Activated CD4-positive, alpha-beta T cell treated with anti-CD3 and anti-CD28 coated beads for 48 hours (primary cell): ENCODE measurements around the gene TICRR.
A peak's percentile ranks its signal among the peaks of the same experiment; 100 is the strongest.
"Not testable (repeated sequence)": the region's sequence is repeated elsewhere in the genome, so short reads cannot be mapped to it uniquely, and the experiment has no call there.

ENCODE experiments used
- DNase-seq: peaks from one replicate; pipeline ENCODE4 v3.0.0-alpha.2; 2020

Gene TICRR

GRCh38 chr15:89575656-89576416 is 567 bp downstream of the TICRR start:
- DNase-seq = peak; percentile 46

GRCh38 chr15:89576417-89576773 is 1.1 kb downstream of the TICRR start:
- DNase-seq = no peak

- no peak for DNase-seq
Measured at GRCh38 chr15:89577776-89578115, 2.5 kb downstream of the TICRR start.

GRCh38 chr15:89578146-89578545 is 2.9 kb downstream of the TICRR start:
- no peak for DNase-seq

- not testable (repeated sequence) for DNase-seq
Measured at GRCh38 chr15:89580747-89581146, 5.5 kb downstream of the TICRR start.

GRCh38 chr15:89586651-89587050 is 11.4 kb downstream of the TICRR start:
- no peak for DNase-seq

- DNase-seq = no peak
Measured at GRCh38 chr15:89587955-89588354, 12.7 kb downstream of the TICRR start.

GRCh38 chr15:89591834-89592233 is 16.6 kb downstream of the TICRR start:
- no peak for DNase-seq

GRCh38 chr15:89593018-89593417 is 17.7 kb downstream of the TICRR start:
- DNase-seq = no peak

- DNase-seq = no peak
Measured at GRCh38 chr15:89599021-89599420, 23.8 kb downstream of the TICRR start.

GRCh38 chr15:89611317-89611716 is 36.0 kb downstream of the TICRR start:
- no peak for DNase-seq

- DNase-seq = no peak
Measured at GRCh38 chr15:89613031-89613430, 37.8 kb downstream of the TICRR start.

- no peak for DNase-seq
Measured at GRCh38 chr15:89614164-89614563, 38.9 kb downstream of the TICRR start.

GRCh38 chr15:89615135-89615534 is 39.9 kb downstream of the TICRR start:
- DNase-seq = no peak

GRCh38 chr15:89616228-89616627 is 41.0 kb downstream of the TICRR start:
- no peak for DNase-seq

GRCh38 chr15:89621547-89621946 is 46.3 kb downstream of the TICRR start:
- no peak for DNase-seq

- no peak for DNase-seq
Measured at GRCh38 chr15:89623165-89623564, 47.9 kb downstream of the TICRR start.

- no peak for DNase-seq
Measured at GRCh38 chr15:89625716-89626115, 50.4 kb downstream of the TICRR start.

GRCh38 chr15:89627256-89627970 is 52.1 kb downstream of the TICRR start:
- no peak for DNase-seq

- DNase-seq = no peak
Measured at GRCh38 chr15:89628301-89628700, 53.0 kb downstream of the TICRR start.

- no peak for DNase-seq
Measured at GRCh38 chr15:89628806-89629715, 53.8 kb downstream of the TICRR start.

- DNase-seq = no peak
Measured at GRCh38 chr15:89629829-89630228, 54.6 kb downstream of the TICRR start.

- no peak for DNase-seq
Measured at GRCh38 chr15:89630260-89630659, 55.0 kb downstream of the TICRR start.
